Mucosa of descending colon (tissue), 3 donors: ENCODE results near the gene SLC9A9. TPM values are rescaled to one million over a fixed set of nuclear protein-coding genes. Genes with fewer than 3 reads are reported as not detected.
"Not testable (repeated sequence)": the region's sequence is repeated elsewhere in the genome, so short reads cannot be mapped to it uniquely, and the experiment has no call there.

Experiments
- ATAC-seq: fragments of 200-7000 bp; cut with Tn5 transposase; one replicate; pipeline ENCODE4 v1.9.1; 2020; ENCODE audit warnings: mild to moderate bottlenecking, moderate library complexity
- DNase-seq, 3 donors: peaks; one replicate each; pipeline ENCODE4 v3.0.0-alpha.2; 2020
- H3K36me3 ChIP-seq: fragments of 200-600 bp; one replicate; pipeline ENCODE4 v1.8.0; 2021; ENCODE audit warnings: low read depth, mild to moderate bottlenecking
- H3K4me1 ChIP-seq: fragments of 200-600 bp; one replicate; pipeline ENCODE4 v1.8.0; 2021; ENCODE audit warnings: low read depth, mild to moderate bottlenecking
- H3K4me3 ChIP-seq: fragments of 200-600 bp; one replicate; pipeline ENCODE4 v1.8.0; 2021; ENCODE audit warnings: mild to moderate bottlenecking
- H3K9me3 ChIP-seq: fragments of 200-600 bp; one replicate; pipeline ENCODE4 v1.8.0; 2021; ENCODE audit warnings: mild to moderate bottlenecking
- intact Hi-C, 2 donors: fragments of 100-400 bp; cut with DNase I in 1 of 2; cut with micrococcal nuclease in 1 of 2; formaldehyde crosslinking; loops; one replicate each; pipeline versions ENCODE4 v1.11.0 to v1.11.1; 2022; cut with DNase I, micrococcal nuclease
- total RNA-seq, 3 donors: library from RNA; stranded (reverse); fragmentation: NEBNext Ultra II Directional in 2 of 3; extraction: Animal tissue kit (Norgen Biotek cat#: 25700) in 2 of 3; gene quantifications; one replicate each; pipeline versions ENCODE4 v1.2.1 to v1.2.4, GENCODE V29; 2021 to 2023
- TF ChIP-seq, protein P1 (sequence below): fragments of 200-600 bp; IDR thresholded peaks from one replicate; pipeline ENCODE4 v1.8.0; 2022; ENCODE audit warnings: antibody characterized with exemption, mild to moderate bottlenecking
- donor health status: DM: no; HTN: no; CAD: no; lungs with moderate emphysema.
- donor health status: DM: no; HTN: no; CAD: no.
- donor health status: DM: no; HTN: yes; CAD: no.

Gene SLC9A9
- total RNA-seq, 3 donors from 2014 or later, result 3.2 to 18.2 (median 6.8) TPM

DNA sequence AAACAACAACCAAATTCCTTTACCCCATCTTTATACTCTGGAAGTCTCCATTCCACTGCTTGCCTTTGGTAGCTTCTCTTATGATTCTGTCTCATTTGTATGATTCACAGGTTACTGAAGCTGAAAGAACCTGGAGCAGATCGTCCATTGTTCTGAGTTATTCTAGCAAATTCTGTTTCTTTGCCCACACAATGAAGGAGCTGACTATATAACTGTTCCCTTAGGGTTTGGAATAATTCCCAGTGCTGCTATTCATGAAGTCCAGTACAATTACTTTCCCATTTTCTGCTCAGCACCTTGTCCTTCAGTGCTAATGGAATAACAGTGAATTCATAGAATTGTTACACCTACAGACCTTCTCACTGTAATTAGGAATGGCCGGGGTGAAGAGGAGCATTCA lies 560.9 kb downstream of the SLC9A9 start:
- H3K4me3 ChIP-seq, result no peak overlapping the region
- no peaks in the 10 kb centered on the region for H3K9me3 ChIP-seq
- no peaks in the 10 kb centered on the region for H3K36me3 ChIP-seq
- H3K4me1 ChIP-seq, result no peaks in the 10 kb centered on the region
- ATAC-seq (no peak), DNase-seq (no peak)
- intact Hi-C loops, result no loop called here
- TF ChIP-seq, protein P1, sequence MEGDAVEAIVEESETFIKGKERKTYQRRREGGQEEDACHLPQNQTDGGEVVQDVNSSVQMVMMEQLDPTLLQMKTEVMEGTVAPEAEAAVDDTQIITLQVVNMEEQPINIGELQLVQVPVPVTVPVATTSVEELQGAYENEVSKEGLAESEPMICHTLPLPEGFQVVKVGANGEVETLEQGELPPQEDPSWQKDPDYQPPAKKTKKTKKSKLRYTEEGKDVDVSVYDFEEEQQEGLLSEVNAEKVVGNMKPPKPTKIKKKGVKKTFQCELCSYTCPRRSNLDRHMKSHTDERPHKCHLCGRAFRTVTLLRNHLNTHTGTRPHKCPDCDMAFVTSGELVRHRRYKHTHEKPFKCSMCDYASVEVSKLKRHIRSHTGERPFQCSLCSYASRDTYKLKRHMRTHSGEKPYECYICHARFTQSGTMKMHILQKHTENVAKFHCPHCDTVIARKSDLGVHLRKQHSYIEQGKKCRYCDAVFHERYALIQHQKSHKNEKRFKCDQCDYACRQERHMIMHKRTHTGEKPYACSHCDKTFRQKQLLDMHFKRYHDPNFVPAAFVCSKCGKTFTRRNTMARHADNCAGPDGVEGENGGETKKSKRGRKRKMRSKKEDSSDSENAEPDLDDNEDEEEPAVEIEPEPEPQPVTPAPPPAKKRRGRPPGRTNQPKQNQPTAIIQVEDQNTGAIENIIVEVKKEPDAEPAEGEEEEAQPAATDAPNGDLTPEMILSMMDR, result no peak

DNA sequence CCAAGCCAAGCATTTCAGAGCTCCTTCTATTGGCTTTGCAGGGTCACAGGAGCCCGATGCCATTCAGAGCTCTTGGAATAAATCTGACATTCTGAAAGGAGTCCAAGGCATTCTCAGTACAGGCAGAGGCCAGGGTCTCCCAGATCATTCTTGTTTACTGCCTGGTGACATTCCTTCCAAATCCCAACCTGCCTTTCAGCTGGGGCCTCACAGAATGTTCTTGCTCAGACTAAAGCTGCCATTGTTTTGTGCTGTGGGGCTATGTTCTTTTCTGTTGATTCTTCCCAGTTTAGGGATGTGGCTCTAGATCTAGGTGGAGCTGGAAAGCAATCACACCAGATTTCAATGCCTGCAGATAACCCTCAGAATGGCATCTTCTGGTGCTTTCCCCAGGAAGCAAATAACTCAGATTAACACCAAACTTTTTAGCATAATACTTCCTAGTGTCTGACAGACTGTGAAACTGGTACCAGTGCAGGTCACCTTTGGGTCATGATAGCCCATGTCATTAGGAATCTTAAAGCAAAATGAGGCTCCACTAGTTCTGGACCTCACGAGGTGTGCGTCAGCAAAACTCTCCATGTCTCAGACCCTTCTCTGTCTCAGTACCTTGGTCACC lies 561.8 kb downstream of the SLC9A9 start:
- no peak for ATAC-seq
- H3K4me1 ChIP-seq, result no peaks in the 10 kb centered on the region

DNA sequence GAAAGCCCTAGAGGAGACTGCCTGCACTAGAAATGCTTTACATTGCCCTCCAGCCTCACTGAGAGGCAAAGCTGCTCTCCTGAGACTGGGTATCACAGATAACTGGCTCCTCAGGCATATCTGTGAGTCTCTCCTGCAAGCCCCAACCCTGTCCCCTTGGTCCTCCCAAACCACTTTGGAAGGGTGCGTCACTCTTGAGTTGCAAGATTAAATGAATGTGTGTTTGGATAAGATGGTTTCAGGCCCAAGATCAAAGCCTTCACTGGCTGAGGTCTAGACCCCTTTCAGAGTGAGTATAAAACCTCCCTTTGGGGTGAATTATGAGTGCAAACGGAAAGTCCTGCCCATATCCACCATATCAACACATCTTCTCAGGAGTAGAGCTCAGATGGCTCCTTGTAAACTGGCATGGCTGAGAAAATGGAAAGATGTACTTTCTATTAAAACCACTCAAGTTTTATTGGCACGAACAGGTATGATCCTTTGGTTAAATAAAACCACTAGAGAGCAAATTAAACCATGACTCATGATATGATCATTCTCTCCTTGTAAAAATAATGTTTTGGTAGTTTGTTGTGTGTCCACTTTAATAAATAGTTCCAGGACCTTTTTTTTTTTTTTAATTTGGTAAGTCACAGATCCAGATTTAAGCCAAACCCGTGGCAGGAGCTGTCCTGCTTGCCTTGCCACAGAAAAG lies 564.7 kb downstream of the SLC9A9 start:
- TF ChIP-seq, protein P1, result no peak
- intact Hi-C loops, result no loop called here
- H3K4me1 ChIP-seq, result no peaks in the 10 kb centered on the region
- H3K4me3 ChIP-seq, result no peak overlapping the region
- no peaks in the 10 kb centered on the region for H3K9me3 ChIP-seq
- no peaks in the 10 kb centered on the region for H3K36me3 ChIP-seq
- DNase-seq, result no peak
- ATAC-seq, result no peak

More for the DNA sequence above, 561.8 kb downstream of the SLC9A9 start:
- TF ChIP-seq, protein P1, result no peak
- no peaks in the 10 kb centered on the region for H3K9me3 ChIP-seq
- intact Hi-C loops, result no loop called here
- no peaks in the 10 kb centered on the region for H3K36me3 ChIP-seq
- no peak overlapping the region for H3K4me3 ChIP-seq
- no peak for DNase-seq

DNA sequence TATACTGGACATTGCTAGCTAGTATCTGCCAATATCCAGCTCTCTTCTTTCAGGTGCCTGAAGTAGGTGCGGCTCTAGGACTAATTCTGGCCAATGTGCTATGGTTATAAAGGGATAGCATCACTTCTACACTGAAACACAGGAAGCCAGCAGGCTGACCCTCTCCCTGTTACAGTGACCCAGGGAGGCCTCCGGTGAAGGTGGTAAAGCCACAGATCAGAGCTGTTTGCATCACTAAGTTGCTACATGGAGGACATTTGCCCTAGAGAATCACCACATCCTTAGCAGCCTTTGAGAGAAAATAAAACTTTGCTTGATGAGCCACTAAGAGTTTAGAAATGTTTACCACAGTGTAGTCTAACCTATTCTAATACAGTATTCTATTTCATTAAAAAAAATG lies 567.3 kb downstream of the SLC9A9 start:
- intact Hi-C loops, result no loop called here
- TF ChIP-seq, protein P1, result no peak

DNA sequence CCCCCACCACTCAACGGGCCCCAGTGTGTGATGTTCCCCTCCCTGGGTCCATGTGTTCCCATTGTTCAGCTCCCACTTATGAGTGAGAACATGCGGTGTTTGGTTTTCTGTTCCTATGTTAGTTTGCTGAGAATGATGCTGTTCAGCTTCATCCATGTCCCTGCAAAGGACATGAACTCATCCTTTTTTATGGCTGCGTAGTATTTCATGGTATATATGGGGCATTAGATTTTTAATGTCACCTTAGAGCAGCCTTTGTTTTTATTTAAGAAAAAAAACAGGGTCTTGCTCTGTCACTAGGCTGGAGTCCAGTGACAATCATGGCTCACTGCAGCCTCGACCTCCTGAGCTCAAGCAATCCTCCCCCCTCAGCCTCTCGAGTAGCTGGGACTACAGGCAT lies 568.7 kb downstream of the SLC9A9 start:
- H3K4me1 ChIP-seq, ATAC-seq, H3K36me3 ChIP-seq, DNase-seq, intact Hi-C loops, H3K9me3 ChIP-seq, H3K4me3 ChIP-seq: not testable (repeated sequence)

More for the DNA sequence above, 567.3 kb downstream of the SLC9A9 start:
- Histone ChIP-seq H3K4me1 (no peaks in the 10 kb centered on the region), H3K4me3 (no peak overlapping the region), H3K9me3 (no peaks in the 10 kb centered on the region), H3K36me3 (no peaks in the 10 kb centered on the region)
- DNase-seq, result no peak
- no peak for ATAC-seq

DNA sequence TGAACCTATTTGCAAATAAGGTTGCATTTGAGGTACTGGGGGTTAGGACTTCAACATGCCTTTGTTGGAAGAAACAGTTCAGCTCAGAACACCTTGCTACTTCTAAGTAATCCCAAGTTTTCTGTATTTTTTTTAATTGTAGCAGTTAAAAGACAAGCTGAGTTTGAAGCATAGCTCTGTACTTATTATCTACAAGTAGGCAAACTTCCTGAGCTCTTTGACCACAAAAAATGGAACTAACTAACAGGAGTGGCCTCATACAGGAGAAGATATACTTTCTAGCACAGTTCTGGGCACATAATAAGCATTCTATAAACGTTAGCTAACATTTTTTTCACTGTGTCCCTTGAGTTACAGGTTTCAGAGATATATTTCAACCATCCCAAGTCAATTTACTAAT lies 569.5 kb downstream of the SLC9A9 start:
- Histone ChIP-seq H3K4me3 (no peak overlapping the region), H3K9me3 (no peaks in the 10 kb centered on the region), H3K4me1 (no peaks in the 10 kb centered on the region), H3K36me3 (no peaks in the 10 kb centered on the region)
- TF ChIP-seq, protein P1, result no peak
- intact Hi-C loops, result no loop called here
- ATAC-seq (no peak), DNase-seq (no peak)
